ENCODE results near the gene SLC6A3. TPM values are rescaled to one million over a fixed set of nuclear protein-coding genes. Genes with fewer than 3 reads are reported as not detected.
"Not testable (repeated sequence)": the region's sequence is repeated elsewhere in the genome, so short reads cannot be mapped to it uniquely, and the experiment has no call there.

SLC6A3 gene
- total RNA-seq, 1 donor from 2014 or later, result not detected

GRCh38 chr5:1376981-1377380 is 68.3 kb downstream of the SLC6A3 start:
- no peak for FAIRE-seq
- no peak for DNase-seq (ENCODE audit: low spot score in 2 of 2)

GRCh38 chr5:1375871-1376810 is 69.1 kb downstream of the SLC6A3 start:
- DNase-seq (ENCODE audit: low spot score in 2 of 2) (no peak), FAIRE-seq (no peak)

- no peak for DNase-seq (ENCODE audit: low spot score in 2 of 2)
Measured at GRCh38 chr5:1374679-1375055, 70.6 kb downstream of the SLC6A3 start.

GRCh38 chr5:1374030-1374678 is 71.1 kb downstream of the SLC6A3 start:
- DNase-seq (ENCODE audit: low spot score in 2 of 2) (no peak), FAIRE-seq (no peak)

More at GRCh38 chr5:1374679-1375055, 70.6 kb downstream of the SLC6A3 start:
- no peak for FAIRE-seq

- DNase-seq (ENCODE audit: low spot score in 2 of 2); FAIRE-seq: not testable (repeated sequence)
Measured at GRCh38 chr5:1371972-1372342, 73.3 kb downstream of the SLC6A3 start.

- DNase-seq (ENCODE audit: low spot score in 2 of 2) (no peak), FAIRE-seq (no peak)
Measured at GRCh38 chr5:1371218-1371971, 73.8 kb downstream of the SLC6A3 start.

GRCh38 chr5:1370006-1370405 is 75.2 kb downstream of the SLC6A3 start:
- FAIRE-seq (no peak), DNase-seq (ENCODE audit: low spot score in 2 of 2) (no peak)

GRCh38 chr5:1368756-1369155 is 76.5 kb downstream of the SLC6A3 start:
- FAIRE-seq, result no peak
- DNase-seq (ENCODE audit: low spot score in 2 of 2), result no peak

GRCh38 chr5:1368236-1368635 is 77.0 kb downstream of the SLC6A3 start:
- FAIRE-seq, result no peak
- DNase-seq (ENCODE audit: low spot score in 2 of 2), result no peak

GRCh38 chr5:1367149-1367548 is 78.1 kb downstream of the SLC6A3 start:
- FAIRE-seq (no peak), DNase-seq (ENCODE audit: low spot score in 2 of 2) (no peak)

GRCh38 chr5:1366514-1366913 is 78.7 kb downstream of the SLC6A3 start:
- FAIRE-seq, result no peak
- no peak for DNase-seq (ENCODE audit: low spot score in 2 of 2)

- FAIRE-seq, result no peak
- no peak for DNase-seq (ENCODE audit: low spot score in 2 of 2)
Measured at GRCh38 chr5:1364211-1364610, 81.0 kb downstream of the SLC6A3 start.

GRCh38 chr5:1363581-1363980 is 81.7 kb downstream of the SLC6A3 start:
- DNase-seq (ENCODE audit: low spot score in 2 of 2) (no peak), FAIRE-seq (no peak)

GRCh38 chr5:1363160-1363559 is 82.1 kb downstream of the SLC6A3 start:
- DNase-seq (ENCODE audit: low spot score in 2 of 2) (no peak), FAIRE-seq (no peak)

GRCh38 chr5:1362242-1363015 is 82.8 kb downstream of the SLC6A3 start:
- FAIRE-seq, result no peak
- no peak for DNase-seq (ENCODE audit: low spot score in 2 of 2)

GRCh38 chr5:1360861-1361260 is 84.4 kb downstream of the SLC6A3 start:
- no peak for DNase-seq (ENCODE audit: low spot score in 2 of 2)
- no peak for FAIRE-seq

- not testable (repeated sequence) for FAIRE-seq; DNase-seq (ENCODE audit: low spot score in 2 of 2)
Measured at GRCh38 chr5:1360367-1360766, 84.9 kb downstream of the SLC6A3 start.

GRCh38 chr5:1359713-1360112 is 85.5 kb downstream of the SLC6A3 start:
- DNase-seq (ENCODE audit: low spot score in 2 of 2) (no peak), FAIRE-seq (no peak)

- FAIRE-seq, result no peak
- no peak for DNase-seq (ENCODE audit: low spot score in 2 of 2)
Measured at GRCh38 chr5:1359031-1359645, 86.1 kb downstream of the SLC6A3 start.

GRCh38 chr5:1358726-1359025 is 86.6 kb downstream of the SLC6A3 start:
- FAIRE-seq (no peak), DNase-seq (ENCODE audit: low spot score in 2 of 2) (no peak)
